ENCODE measurements around the gene POLR3H. TPM values are rescaled to one million over a fixed set of nuclear protein-coding genes. Genes with fewer than 3 reads are reported as not detected.

POLR3H gene
- total and polyA plus RNA-seq, 2 of the 4 experiments (the other 2 are of a cell fraction) = 37.8 to 67.8 TPM

GRCh38 chr22:41482319-41482935 is 61.8 kb downstream of the POLR3H start:
- peaks cover 57% of the 10 kb centered on the region for H4K20me1 ChIP-seq (ENCODE audit: insufficient read depth, low read length)
- peak; percentile 7 for ATAC-seq (ENCODE audit: low read depth)
- H4K5ac ChIP-seq (ENCODE audit: low read depth, low read length) = no peak overlapping the region
- H3K27ac ChIP-seq (ENCODE audit: insufficient read depth, low read length) = no peak overlapping the region; the same call in 1 of the 2 replicates
- H3K27me3 ChIP-seq (ENCODE audit: control insufficient read depth, insufficient read depth, low read length) = no peaks in the 10 kb centered on the region
- WGBS, 2 experiments (ENCODE audit: extremely low coverage in 2 of 2, insufficient read length in 1 of 2) = 100% methylated on average over 1 of the region's 2 CpGs; no CpG with 5 or more reads in 1 of the 2 experiments
- no peak overlapping the region for H2BK15ac ChIP-seq (ENCODE audit: low read depth, low read length)
- H2AFZ ChIP-seq (replicated peaks; ENCODE audit: low read length, poor library complexity) = no peak overlapping the region
- dilution Hi-C loops (cut with HindIII; ENCODE audit: low sequenced_read_pairs, unreplicated experiment) = no loop called here
- peaks cover 41% of the 10 kb centered on the region for H3K4me1 ChIP-seq (ENCODE audit: control insufficient read depth, insufficient read depth, low read length)
- peak; percentile 71 for DNase-seq
- intact Hi-C loops (cut with micrococcal nuclease) = no loop called here
- no peak overlapping the region for H4K8ac ChIP-seq (ENCODE audit: low read depth in 2 of 2, low read length in 2 of 2)
- no peak overlapping the region; the same call in 1 of the 2 replicates for H3K14ac ChIP-seq (replicated peaks; ENCODE audit: low read depth, low read length)
- H2AK5ac ChIP-seq (ENCODE audit: low read depth, low read length) = peak overlapping the region; percentile 43; the same call in 1 of the 2 replicates
- no peak overlapping the region for H2BK20ac ChIP-seq (ENCODE audit: low read depth, low read length)
- ChIA-PET CTCF (no interaction called here), POLR2A (ENCODE audit: unreplicated experiment) (no interaction called here)
- peaks cover 22 to 88% of the 10 kb centered on the region in 2 experiments for H3K79me1 ChIP-seq (ENCODE audit: low read depth in 1 of 2, low read length in 2 of 2)
- peak overlapping the region; percentile 20 for H2AK9ac ChIP-seq (replicated peaks; ENCODE audit: low read depth, low read length, poor library complexity)
- no peaks in the 10 kb centered on the region for H3K36me3 ChIP-seq (ENCODE audit: control insufficient read depth, insufficient read depth, low read length)
- no peak overlapping the region for H2BK5ac ChIP-seq (ENCODE audit: low read depth, low read length, poor library complexity, severe bottlenecking)
- H3K4me2 ChIP-seq (ENCODE audit: low read depth, low read length) = no peak overlapping the region
- in situ Hi-C loops (cut with MboI; ENCODE audit: low sequenced_read_pairs) = no loop called here
- H3K23ac ChIP-seq (ENCODE audit: low read depth, low read length) = 0 out of 2 replicates have a peak overlapping the region, but pooled peaks have one; percentile 22
- peak overlapping the region; percentile 32; the same call in 1 of the 2 replicates for H4K91ac ChIP-seq (ENCODE audit: insufficient read depth, low read depth, low read length)
- peak overlapping the region; percentile 14; the same call in 1 of the 2 replicates for H3K4ac ChIP-seq (ENCODE audit: low read depth, low read length)
- no peaks in the 10 kb centered on the region for H3K9me3 ChIP-seq (ENCODE audit: control insufficient read depth, insufficient read depth, low read length)
- peaks cover 29% of the 10 kb centered on the region for H3K9me1 ChIP-seq (ENCODE audit: insufficient read depth, low read length)
- no TSS peak for BruUV-seq (replicated peaks)
- peak overlapping the region; percentile 30; the same call in 1 of the 2 replicates for H2BK120ac ChIP-seq (ENCODE audit: low read depth, low read length)
- H3K56ac ChIP-seq (ENCODE audit: extremely low read depth, insufficient read depth, low read length) = no peak overlapping the region
- H3K4me3 ChIP-seq (ENCODE audit: insufficient read depth, low read depth, low read length) = no peak overlapping the region
- H3K9ac ChIP-seq (ENCODE audit: low read depth, low read length) = no peak overlapping the region
- TF ChIP-seq FOS (IDR thresholded peaks at IDR 0.05; ENCODE audit: low read depth, low read length) (no peak), SMC3 (IDR thresholded peaks at IDR 0.05; ENCODE audit: low read depth, low read length) (no peak), NFE2L2 (IDR thresholded peaks at IDR 0.05; ENCODE audit: low read depth, low read length) (no peak), RFX5 (IDR thresholded peaks at IDR 0.05; ENCODE audit: low read depth, low read length) (no peak), MAZ (IDR thresholded peaks at IDR 0.05; ENCODE audit: borderline replicate concordance, low read depth, low read length) (no peak), MAFK (IDR thresholded peaks at IDR 0.05; ENCODE audit: low read depth, low read length) (no peak), ELK1 (IDR thresholded peaks at IDR 0.05; ENCODE audit: borderline replicate concordance, low read depth, low read length) (no peak), RCOR1 (IDR thresholded peaks at IDR 0.05; ENCODE audit: insufficient replicate concordance, low read length) (no peak), RAD21 (IDR thresholded peaks at IDR 0.05; ENCODE audit: low read length) (no peak), MXI1 (IDR thresholded peaks at IDR 0.05; ENCODE audit: borderline replicate concordance, low read depth, low read length) (no peak), CHD1 (IDR thresholded peaks at IDR 0.05; ENCODE audit: low read depth, low read length) (no peak), USF2 (IDR thresholded peaks at IDR 0.05; ENCODE audit: low read depth, low read length) (no peak), BHLHE40 (IDR thresholded peaks at IDR 0.05; ENCODE audit: low read depth, low read length) (no peak), CTCF (conservative IDR thresholded peaks at IDR 0.05; ENCODE audit: low read depth, low read length) (no peak), CEBPB (IDR thresholded peaks at IDR 0.05; ENCODE audit: low read depth, low read length) (no peak)
- no peak overlapping the region for H3K18ac ChIP-seq (ENCODE audit: low read depth, low read length)
